Epithelial cell of esophagus (primary cell): Measurements from ENCODE around the gene RFTN2.
"Not testable (repeated sequence)": the region's sequence is repeated elsewhere in the genome, so short reads cannot be mapped to it uniquely, and the experiment has no call there.

Experiments used
- DNase-seq: peaks from one replicate; pipeline ENCODE4 v3.0.0; 2010; ENCODE audit warnings: low read depth
- H3K4me3 ChIP-seq: 2 replicates; pipeline ENCODE4 v1.5.1; 2011; ENCODE audit warnings: mild to moderate bottlenecking, low read length, control low read depth
- CTCF ChIP-seq: IDR thresholded peaks from 2 replicates; pipeline ENCODE4 v1.5.1; 2011; ENCODE audit warnings: low read depth, mild to moderate bottlenecking, low read length, control low read depth, inconsistent platforms; ENCODE audit not compliant: insufficient read depth; ENCODE audit errors: missing control alignments

The RFTN2 gene

GRCh38 chr2:197558393-197558792, 117.0 kb downstream of the RFTN2 start:
- peak; percentile 7 for TF ChIP-seq CTCF
- no peak overlapping the region for H3K4me3 ChIP-seq
- peak; percentile 13 for DNase-seq

GRCh38 chr2:197556456-197556855, 118.9 kb downstream of the RFTN2 start:
- no peak for TF ChIP-seq CTCF
- H3K4me3 ChIP-seq = no peak overlapping the region
- no peak for DNase-seq

GRCh38 chr2:197555467-197555866, 119.9 kb downstream of the RFTN2 start:
- no peak for TF ChIP-seq CTCF
- H3K4me3 ChIP-seq = no peak overlapping the region
- no peak for DNase-seq

- H3K4me3 ChIP-seq, DNase-seq: not testable (repeated sequence)
These were observed 124.1 kb downstream of the RFTN2 start for GRCh38 chr2:197551260-197551659.

GRCh38 chr2:197548582-197548981, 126.8 kb downstream of the RFTN2 start:
- no peak for TF ChIP-seq CTCF
- H3K4me3 ChIP-seq = no peak overlapping the region
- no peak for DNase-seq

GRCh38 chr2:197547163-197547900, 128.1 kb downstream of the RFTN2 start:
- no peak overlapping the region for H3K4me3 ChIP-seq
- no peak for TF ChIP-seq CTCF
- no peak for DNase-seq

GRCh38 chr2:197543206-197543605, 132.2 kb downstream of the RFTN2 start:
- no peak overlapping the region for H3K4me3 ChIP-seq
- no peak for DNase-seq
- no peak for TF ChIP-seq CTCF
